Activated CD4-positive, alpha-beta T cell treated with anti-CD3 and anti-CD28 coated beads, Interleukin-2, amount 10 ng/mL, durations not matched to agents 7 days and 5 days (primary cell): ENCODE measurements around the gene SIRT5. TPM values are rescaled to one million over a fixed set of nuclear protein-coding genes. Genes with fewer than 3 reads are reported as not detected.

Source experiments
- CTCF ChIA-PET: fragments of 350-600 bp; sonication (Branson Sonifier 250); formaldehyde crosslinking; loops from one replicate; lab custom pipeline; 2021; ENCODE audit warnings: antibody characterized with exemption; lab: Charles Lee
- POLR2A ChIA-PET: fragments of 350-600 bp; sonication (Branson Sonifier 250); formaldehyde crosslinking; loops from one replicate; lab custom pipeline; 2021; ENCODE audit warnings: antibody characterized with exemption; lab: Charles Lee
- DNase-seq: peaks from one replicate; pipeline ENCODE4 v3.0.0-alpha.2; 2020
- H3K27ac Mint-ChIP-seq: one replicate; pipeline ENCODE4 v1.8.0; 2021; ENCODE audit warnings: mild to moderate bottlenecking, moderate library complexity, mixed read lengths
- H3K27me3 Mint-ChIP-seq: one replicate; pipeline ENCODE4 v1.8.0; 2021; ENCODE audit warnings: mixed read lengths
- H3K36me3 Mint-ChIP-seq: one replicate; pipeline ENCODE4 v1.8.0; 2021; ENCODE audit warnings: low read depth, mixed read lengths
- H3K4me1 Mint-ChIP-seq: one replicate; pipeline ENCODE4 v1.8.0; 2021; ENCODE audit warnings: mixed read lengths
- H3K4me3 Mint-ChIP-seq: one replicate; pipeline ENCODE4 v1.8.0; 2021; ENCODE audit warnings: mild to moderate bottlenecking, moderate library complexity, mixed read lengths
- H3K9me3 Mint-ChIP-seq: one replicate; pipeline ENCODE4 v1.8.0; 2021; ENCODE audit warnings: mixed read lengths
- total RNA-seq, 2 experiments: library from RNA; stranded (reverse); gene quantifications; one replicate each; pipeline ENCODE4 v1.2.3, GENCODE V29; 2021

The SIRT5 gene
- total RNA-seq, result 10 to 100 TPM; 14.3 to 19.4 TPM

GRCh38 chr6:13574571-13575376 lies at the start of gene SIRT5:
SIRT5 (plus strand) TSS chr6:13574601; CDS start chr6:13584111, 9,510 bp downstream.
- peak within 1 kb of the TSS; percentile 88 for H3K4me3 Mint-ChIP-seq
- H3K36me3 Mint-ChIP-seq, result peaks cover 6% of the 10 kb centered on the region
- POLR2A ChIA-PET, result interaction anchor here (0.6 to 1.3 kb wide), 6 partner anchors 12 to 246 kb away, joined by 3 to 6 read pairs (median 4); partner anchors contain the start of genes MCUR1 and TBC1D7

GRCh38 chr6:13524801-13525508 lies 49.4 kb upstream of the SIRT5 start:
- no peak for DNase-seq
- ChIA-PET POLR2A (no interaction called here), CTCF (no interaction called here)
- Mint-ChIP-seq H3K27me3 (peaks cover 4% of the 10 kb centered on the region), H3K9me3 (no peaks in the 10 kb centered on the region), H3K27ac (no peak overlapping the region), H3K4me3 (no peak overlapping the region), H3K36me3 (no peaks in the 10 kb centered on the region), H3K4me1 (peaks cover 14% of the 10 kb centered on the region)

More at GRCh38 chr6:13574571-13575376, at the start of gene SIRT5:
- DNase-seq, result peak; percentile 89
- Mint-ChIP-seq H3K27me3 (no peaks in the 10 kb centered on the region), H3K9me3 (peaks cover 6% of the 10 kb centered on the region), H3K4me1 (peaks cover 34% of the 10 kb centered on the region), H3K27ac (peak within 1 kb of the TSS; percentile 98)
- CTCF ChIA-PET, result interaction anchor here (0.5 to 3.7 kb wide), 46 partner anchors 9 to 492 kb away, joined by 3 to 26 read pairs (median 4); partner anchors contain the start of genes GFOD1, NOL7 and TBC1D7

GRCh38 chr6:13526357-13526726 lies 48.1 kb upstream of the SIRT5 start:
- H3K27me3 Mint-ChIP-seq, result no peaks in the 10 kb centered on the region
- H3K36me3 Mint-ChIP-seq, result no peaks in the 10 kb centered on the region
- H3K9me3 Mint-ChIP-seq, result no peaks in the 10 kb centered on the region
- DNase-seq, result no peak
- CTCF ChIA-PET, result interaction anchor here (0.6 kb wide), 1 partner anchor 35 kb away, joined by 4 read pairs; no protein-coding TSS in a partner anchor
- peak overlapping the region; percentile 71 for H3K27ac Mint-ChIP-seq
- H3K4me1 Mint-ChIP-seq, result peaks cover 14% of the 10 kb centered on the region
- POLR2A ChIA-PET, result no interaction called here
- no peak overlapping the region for H3K4me3 Mint-ChIP-seq

GRCh38 chr6:13526727-13527670 lies 47.4 kb upstream of the SIRT5 start:
- Mint-ChIP-seq H3K9me3 (no peaks in the 10 kb centered on the region), H3K27me3 (no peaks in the 10 kb centered on the region), H3K27ac (peak overlapping the region; percentile 71), H3K4me1 (peaks cover 14% of the 10 kb centered on the region), H3K4me3 (no peak overlapping the region), H3K36me3 (no peaks in the 10 kb centered on the region)
- CTCF ChIA-PET, result interaction anchor here (0.8 kb wide), 1 partner anchor 11 kb away, joined by 4 read pairs; no protein-coding TSS in a partner anchor
- DNase-seq, result peak; percentile 32
- POLR2A ChIA-PET, result no interaction called here

GRCh38 chr6:13527671-13528056 lies 46.7 kb upstream of the SIRT5 start:
- Mint-ChIP-seq H3K36me3 (no peaks in the 10 kb centered on the region), H3K4me3 (no peak overlapping the region), H3K4me1 (peaks cover 14% of the 10 kb centered on the region), H3K27ac (no peak overlapping the region), H3K9me3 (no peaks in the 10 kb centered on the region), H3K27me3 (no peaks in the 10 kb centered on the region)
- CTCF ChIA-PET, result interaction anchor here (0.8 kb wide), 1 partner anchor 11 kb away, joined by 4 read pairs; no protein-coding TSS in a partner anchor
- POLR2A ChIA-PET, result no interaction called here
- no peak for DNase-seq

GRCh38 chr6:13528232-13528631 lies 46.2 kb upstream of the SIRT5 start:
- CTCF ChIA-PET, result no interaction called here
- peaks cover 14% of the 10 kb centered on the region for H3K4me1 Mint-ChIP-seq
- POLR2A ChIA-PET, result no interaction called here
- no peaks in the 10 kb centered on the region for H3K36me3 Mint-ChIP-seq
- no peak for DNase-seq
- H3K9me3 Mint-ChIP-seq, result no peaks in the 10 kb centered on the region
- H3K27me3 Mint-ChIP-seq, result no peaks in the 10 kb centered on the region
- no peak overlapping the region for H3K4me3 Mint-ChIP-seq
- no peak overlapping the region for H3K27ac Mint-ChIP-seq

GRCh38 chr6:13528777-13529343 lies 45.5 kb upstream of the SIRT5 start:
- Mint-ChIP-seq H3K9me3 (no peaks in the 10 kb centered on the region), H3K4me1 (peaks cover 14% of the 10 kb centered on the region), H3K27ac (no peak overlapping the region), H3K27me3 (no peaks in the 10 kb centered on the region), H3K36me3 (no peaks in the 10 kb centered on the region), H3K4me3 (no peak overlapping the region)
- CTCF ChIA-PET, result no interaction called here
- DNase-seq, result no peak
- POLR2A ChIA-PET, result no interaction called here

- ChIA-PET POLR2A (interaction anchor here (0.5 to 0.6 kb wide), 2 partner anchors 10 to 75 kb away, joined by 3 to 5 read pairs; no protein-coding TSS in a partner anchor), CTCF (interaction anchor here (1.2 kb wide), 1 partner anchor 83 kb away, joined by 3 read pairs; the partner anchor contains the start of gene NOL7)
- Mint-ChIP-seq H3K27me3 (no peaks in the 10 kb centered on the region), H3K9me3 (no peaks in the 10 kb centered on the region), H3K4me3 (no peak overlapping the region), H3K4me1 (peaks cover 4% of the 10 kb centered on the region), H3K27ac (no peak overlapping the region), H3K36me3 (no peaks in the 10 kb centered on the region)
- DNase-seq, result no peak
Measured at GRCh38 chr6:13531956-13532355, 42.4 kb upstream of the SIRT5 start.

GRCh38 chr6:13534536-13534935 lies 39.9 kb upstream of the SIRT5 start:
- H3K36me3 Mint-ChIP-seq, result no peaks in the 10 kb centered on the region
- ChIA-PET CTCF (interaction anchor here (0.9 kb wide), 1 partner anchor 41 kb away, joined by 4 read pairs; no protein-coding TSS in a partner anchor), POLR2A (no interaction called here)
- H3K27ac Mint-ChIP-seq, result no peak overlapping the region
- no peaks in the 10 kb centered on the region for H3K9me3 Mint-ChIP-seq
- no peaks in the 10 kb centered on the region for H3K4me1 Mint-ChIP-seq
- H3K4me3 Mint-ChIP-seq, result no peak overlapping the region
- no peaks in the 10 kb centered on the region for H3K27me3 Mint-ChIP-seq
- no peak for DNase-seq

GRCh38 chr6:13535306-13535705 lies 39.1 kb upstream of the SIRT5 start:
- ChIA-PET POLR2A (no interaction called here), CTCF (interaction anchor here (0.7 to 0.9 kb wide), 2 partner anchors 40 to 308 kb away, joined by 3 to 4 read pairs; no protein-coding TSS in a partner anchor)
- Mint-ChIP-seq H3K9me3 (no peaks in the 10 kb centered on the region), H3K36me3 (no peaks in the 10 kb centered on the region), H3K27ac (no peak overlapping the region), H3K4me1 (no peaks in the 10 kb centered on the region), H3K27me3 (no peaks in the 10 kb centered on the region), H3K4me3 (no peak overlapping the region)
- no peak for DNase-seq

- DNase-seq, result no peak
- ChIA-PET CTCF (interaction anchor here (1.1 kb wide), 1 partner anchor 50 kb away, joined by 3 read pairs; the partner anchor contains the start of gene GFOD1), POLR2A (no interaction called here)
- no peaks in the 10 kb centered on the region for H3K36me3 Mint-ChIP-seq
- no peaks in the 10 kb centered on the region for H3K9me3 Mint-ChIP-seq
- H3K27ac Mint-ChIP-seq, result no peak overlapping the region
- no peaks in the 10 kb centered on the region for H3K4me1 Mint-ChIP-seq
- H3K27me3 Mint-ChIP-seq, result no peaks in the 10 kb centered on the region
- no peak overlapping the region for H3K4me3 Mint-ChIP-seq
Measured at GRCh38 chr6:13536796-13537526, 37.4 kb upstream of the SIRT5 start.
